Calu3 (cell line): Measurements from ENCODE around the gene RPS6KA2. TPM values are rescaled to one million over a fixed set of nuclear protein-coding genes. Genes with fewer than 3 reads are reported as not detected.

Experiments
- BruUV-seq: library from RNA; stranded (reverse); fragments of 400-500 nt; replicated peaks from 2 replicates; lab custom pipeline; 2021; lab: Mats Ljungman, UMichigan
- CTCF ChIA-PET: fragments of 300-600 bp; sonication (Branson Sonifier 250); formaldehyde crosslinking; loops from one replicate; lab custom pipeline; 2022; ENCODE audit warnings: antibody characterized with exemption; lab: Charles Lee
- DNase-seq: peaks from one replicate; pipeline ENCODE4 v3.0.0; 2022
- H3K27ac Mint-ChIP-seq: one replicate; pipeline ENCODE4 v1.8.0; 2022; ENCODE audit warnings: mixed read lengths; ENCODE audit not compliant: unreplicated experiment
- H3K27me3 Mint-ChIP-seq: one replicate; pipeline ENCODE4 v1.8.0; 2022; ENCODE audit warnings: mixed read lengths; ENCODE audit not compliant: unreplicated experiment
- H3K36me3 Mint-ChIP-seq: one replicate; pipeline ENCODE4 v1.8.0; 2022; ENCODE audit warnings: mild to moderate bottlenecking, moderate library complexity, mixed read lengths; ENCODE audit not compliant: insufficient read depth, unreplicated experiment
- H3K4me1 Mint-ChIP-seq: one replicate; pipeline ENCODE4 v1.8.0; 2022; ENCODE audit warnings: mild to moderate bottlenecking, low read depth, mixed read lengths; ENCODE audit not compliant: unreplicated experiment
- H3K4me3 Mint-ChIP-seq: one replicate; pipeline ENCODE4 v1.8.0; 2022; ENCODE audit warnings: mild to moderate bottlenecking, low read depth, moderate library complexity, mixed read lengths; ENCODE audit not compliant: unreplicated experiment
- H3K9me3 Mint-ChIP-seq: one replicate; pipeline ENCODE4 v1.8.0; 2022; ENCODE audit warnings: low read depth, mixed read lengths; ENCODE audit not compliant: unreplicated experiment
- intact Hi-C: fragments of 100-400 bp; cut with micrococcal nuclease; formaldehyde crosslinking; loops from one replicate; pipeline ENCODE4 v1.10.0; 2022; ENCODE audit not compliant: unreplicated experiment
- total RNA-seq: library from RNA; stranded (reverse); gene quantifications from 2 replicates; pipeline ENCODE4 v1.2.3, GENCODE V29; 2022
- TF ChIP-seq, protein P1 (sequence below): fragments of 200-600 bp; IDR thresholded peaks from one replicate; pipeline ENCODE4 v1.8.0; 2022; ENCODE audit warnings: antibody characterized with exemption; ENCODE audit not compliant: unreplicated experiment

Gene RPS6KA2
- total RNA-seq, 1 experiment from 2014 or later = 41.3 TPM

DNA sequence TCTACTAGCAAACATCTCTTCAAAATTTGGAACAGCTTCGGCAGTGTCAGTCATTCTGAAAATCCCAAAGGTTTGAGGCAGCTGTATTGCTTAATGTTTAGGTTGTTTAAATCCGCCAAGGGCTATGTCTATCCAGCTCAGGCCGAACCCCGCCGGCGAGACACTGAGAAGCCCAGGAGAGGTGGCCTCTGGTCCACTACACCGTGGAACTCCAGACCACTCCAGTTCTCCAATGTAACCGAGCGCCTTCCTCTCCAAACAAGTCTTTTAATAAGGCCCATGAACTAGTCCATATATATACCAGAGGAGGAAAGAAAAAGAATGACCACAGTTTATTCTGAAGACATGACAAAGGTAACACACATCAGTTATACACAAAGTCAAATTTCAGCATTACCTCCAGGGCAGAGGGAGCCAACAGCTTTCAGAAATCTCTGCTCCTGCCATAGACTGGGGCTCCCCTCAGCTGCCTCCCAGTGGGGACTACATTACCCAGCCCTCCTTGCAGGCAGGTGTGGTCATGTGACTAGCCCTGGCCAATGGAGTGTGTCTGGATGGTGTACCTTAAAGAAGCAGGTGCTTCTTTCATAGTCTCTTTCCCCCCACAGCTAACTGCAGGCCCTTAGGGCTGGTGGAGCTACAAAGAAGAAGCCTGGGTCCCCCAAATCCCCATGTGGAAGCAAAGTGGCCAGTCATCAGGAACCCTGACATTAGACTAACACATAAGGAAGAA, 40.5 kb downstream of the RPS6KA2 start, which contains the start of gene RAMACL:
TSS of gene RAMACL (minus strand) at position 255 of the 733 bp plus-strand sequence. CDS start at position 54, 201 bp downstream.
- no TSS peak for BruUV-seq
- intact Hi-C loops = no loop called here
- H3K27ac Mint-ChIP-seq = no peak within 1 kb of the TSS
- CTCF ChIA-PET = no interaction called here
- TF ChIP-seq, protein P1, sequence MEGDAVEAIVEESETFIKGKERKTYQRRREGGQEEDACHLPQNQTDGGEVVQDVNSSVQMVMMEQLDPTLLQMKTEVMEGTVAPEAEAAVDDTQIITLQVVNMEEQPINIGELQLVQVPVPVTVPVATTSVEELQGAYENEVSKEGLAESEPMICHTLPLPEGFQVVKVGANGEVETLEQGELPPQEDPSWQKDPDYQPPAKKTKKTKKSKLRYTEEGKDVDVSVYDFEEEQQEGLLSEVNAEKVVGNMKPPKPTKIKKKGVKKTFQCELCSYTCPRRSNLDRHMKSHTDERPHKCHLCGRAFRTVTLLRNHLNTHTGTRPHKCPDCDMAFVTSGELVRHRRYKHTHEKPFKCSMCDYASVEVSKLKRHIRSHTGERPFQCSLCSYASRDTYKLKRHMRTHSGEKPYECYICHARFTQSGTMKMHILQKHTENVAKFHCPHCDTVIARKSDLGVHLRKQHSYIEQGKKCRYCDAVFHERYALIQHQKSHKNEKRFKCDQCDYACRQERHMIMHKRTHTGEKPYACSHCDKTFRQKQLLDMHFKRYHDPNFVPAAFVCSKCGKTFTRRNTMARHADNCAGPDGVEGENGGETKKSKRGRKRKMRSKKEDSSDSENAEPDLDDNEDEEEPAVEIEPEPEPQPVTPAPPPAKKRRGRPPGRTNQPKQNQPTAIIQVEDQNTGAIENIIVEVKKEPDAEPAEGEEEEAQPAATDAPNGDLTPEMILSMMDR = no peak
- no peak within 1 kb of the TSS for H3K4me3 Mint-ChIP-seq
- H3K4me1 Mint-ChIP-seq = peaks cover 18% of the 10 kb centered on the region
- peak; percentile 61 for DNase-seq
- H3K27me3 Mint-ChIP-seq = no peaks in the 10 kb centered on the region
- H3K36me3 Mint-ChIP-seq = no peaks in the 10 kb centered on the region
- H3K9me3 Mint-ChIP-seq = no peaks in the 10 kb centered on the region

DNA sequence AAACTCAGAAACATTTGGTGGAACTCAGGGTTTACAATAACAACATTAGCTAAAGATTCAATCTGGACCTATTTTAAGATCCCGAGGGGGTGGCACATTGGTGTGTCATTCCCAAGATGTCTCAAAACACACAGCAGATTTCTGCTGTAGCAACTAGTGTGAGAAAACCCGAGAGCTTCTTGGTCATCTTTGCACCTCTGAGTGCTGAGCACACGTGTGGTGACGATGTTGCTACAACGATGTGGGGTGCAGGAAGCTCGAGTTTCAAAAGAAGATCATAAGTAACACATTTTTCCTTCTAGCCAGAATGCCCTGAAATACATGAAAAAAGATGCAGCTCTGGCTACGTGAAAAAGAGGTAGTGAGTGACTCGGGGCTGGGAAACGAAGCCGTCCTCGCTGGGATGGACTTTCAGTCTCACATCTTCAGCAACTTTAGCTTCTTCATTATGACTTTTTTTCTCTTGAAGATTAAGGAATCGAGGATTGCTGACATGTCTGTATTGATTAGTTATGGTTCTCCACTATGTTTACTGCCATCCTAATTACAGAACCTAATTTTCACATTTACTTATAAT, 42.1 kb downstream of the RPS6KA2 start:
- Mint-ChIP-seq H3K4me1 (peaks cover 16% of the 10 kb centered on the region), H3K9me3 (no peaks in the 10 kb centered on the region), H3K4me3 (no peak overlapping the region), H3K36me3 (no peaks in the 10 kb centered on the region), H3K27me3 (no peaks in the 10 kb centered on the region), H3K27ac (no peak overlapping the region)
- TF ChIP-seq, protein P1 = no peak
- intact Hi-C loops = no loop called here
- BruUV-seq = no TSS peak
- CTCF ChIA-PET = interaction anchor here (1.2 kb wide), 1 partner anchor 38 kb away, joined by 3 read pairs; no protein-coding TSS in a partner anchor
- DNase-seq = no peak

DNA sequence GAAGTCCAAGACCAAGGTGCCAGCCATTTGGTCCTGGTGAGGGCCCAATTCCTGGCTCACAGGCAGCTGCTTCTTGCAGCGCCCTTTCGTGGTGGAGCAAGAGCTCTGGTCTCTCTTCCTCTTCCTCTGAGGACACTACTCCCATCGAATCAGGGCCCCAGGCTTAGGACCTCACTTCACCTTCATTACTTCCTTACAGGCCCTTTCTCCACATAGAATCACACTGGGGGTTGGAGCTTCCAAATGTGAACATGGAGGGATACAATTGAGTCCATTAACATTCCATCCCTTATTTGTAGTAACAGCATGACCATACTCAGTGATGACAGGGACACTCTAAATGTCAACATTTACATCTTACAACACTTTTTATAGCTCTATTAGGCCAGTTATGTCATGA, 42.9 kb downstream of the RPS6KA2 start:
- no TSS peak for BruUV-seq
- Mint-ChIP-seq H3K36me3 (no peaks in the 10 kb centered on the region), H3K4me1 (peaks cover 8% of the 10 kb centered on the region), H3K4me3 (no peak overlapping the region), H3K9me3 (no peaks in the 10 kb centered on the region), H3K27ac (no peak overlapping the region), H3K27me3 (no peaks in the 10 kb centered on the region)
- no peak for DNase-seq
- intact Hi-C loops = no loop called here
- CTCF ChIA-PET = interaction anchor here (1.2 kb wide), 1 partner anchor 39 kb away, joined by 3 read pairs; no protein-coding TSS in a partner anchor
- TF ChIP-seq, protein P1 = no peak

DNA sequence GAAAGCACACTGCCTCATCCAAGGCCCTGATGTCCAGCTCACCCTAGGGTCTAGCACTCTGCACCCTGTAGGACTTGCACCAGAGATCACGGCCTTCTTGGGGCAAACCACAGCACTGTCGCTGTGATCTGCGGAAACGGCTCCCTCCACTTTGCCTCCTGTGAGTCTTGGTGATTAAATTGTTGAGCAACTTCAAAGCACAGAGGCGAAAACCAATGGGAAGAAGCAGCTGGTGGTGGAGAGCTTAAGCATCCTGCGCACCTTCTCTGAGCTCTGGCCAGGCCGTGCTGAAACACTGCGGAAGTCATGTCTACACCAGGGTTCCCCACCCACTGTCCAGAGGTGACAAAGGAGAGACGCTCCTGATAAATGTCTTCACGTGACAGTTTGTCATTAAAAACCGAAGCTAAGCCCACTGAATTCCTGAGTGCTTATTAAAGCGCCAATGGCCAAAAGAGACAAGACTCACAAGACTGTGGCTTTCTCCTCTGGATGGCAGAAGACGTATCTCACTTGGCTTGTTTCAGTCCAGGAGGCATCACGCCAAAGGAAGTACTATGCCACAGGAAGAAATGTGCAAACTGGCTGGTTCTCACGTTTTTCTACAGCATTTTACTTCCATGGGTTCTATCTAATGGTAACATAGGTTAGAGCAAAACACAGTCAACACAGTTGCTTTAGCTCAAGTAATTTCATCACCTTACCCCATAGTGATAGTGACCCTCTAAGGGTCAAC, 43.7 kb downstream of the RPS6KA2 start:
- no peaks in the 10 kb centered on the region for H3K9me3 Mint-ChIP-seq
- H3K27me3 Mint-ChIP-seq = no peaks in the 10 kb centered on the region
- peaks cover under 1% of the 10 kb centered on the region for H3K4me1 Mint-ChIP-seq
- H3K4me3 Mint-ChIP-seq = no peak overlapping the region
- intact Hi-C loops = no loop called here
- DNase-seq = no peak
- CTCF ChIA-PET = no interaction called here
- H3K36me3 Mint-ChIP-seq = no peaks in the 10 kb centered on the region
- no peak overlapping the region for H3K27ac Mint-ChIP-seq
- TF ChIP-seq, protein P1 = no peak
- no TSS peak for BruUV-seq
